Measurements from ENCODE around the gene KIRREL3.

DNA sequence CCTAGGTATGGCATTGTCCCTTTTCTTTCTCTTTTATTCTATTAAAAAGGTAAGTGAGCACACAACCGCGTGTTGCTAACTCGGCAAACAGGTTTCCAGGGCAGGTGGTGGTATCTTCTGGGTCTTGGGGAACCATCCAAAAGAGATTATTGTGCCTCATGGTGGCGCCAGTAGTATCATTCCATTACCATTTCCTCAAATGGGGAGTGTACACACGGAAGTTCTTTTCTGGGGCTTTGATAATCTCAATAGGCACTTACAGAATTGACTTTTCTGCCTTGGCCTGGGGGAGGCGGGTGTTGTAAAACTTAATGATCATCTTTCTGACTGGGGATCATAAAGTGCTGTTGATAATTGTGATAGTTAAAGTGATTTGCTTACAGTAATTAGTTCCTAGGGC, 234.1 kb downstream of the KIRREL3 start:
- TF ChIP-seq POLR2A (IDR thresholded peaks at IDR 0.05; ENCODE audit: low read depth, low read length), result no peak
- no peak for TF ChIP-seq POLR2AphosphoS5 (IDR thresholded peaks at IDR 0.05; ENCODE audit: low read depth, low read length)
- no peak for TF ChIP-seq TAF1 (IDR thresholded peaks at IDR 0.05; ENCODE audit: low read depth, low read length)
